Measurements from ENCODE around the gene MAPK7.

Gene MAPK7

DNA sequence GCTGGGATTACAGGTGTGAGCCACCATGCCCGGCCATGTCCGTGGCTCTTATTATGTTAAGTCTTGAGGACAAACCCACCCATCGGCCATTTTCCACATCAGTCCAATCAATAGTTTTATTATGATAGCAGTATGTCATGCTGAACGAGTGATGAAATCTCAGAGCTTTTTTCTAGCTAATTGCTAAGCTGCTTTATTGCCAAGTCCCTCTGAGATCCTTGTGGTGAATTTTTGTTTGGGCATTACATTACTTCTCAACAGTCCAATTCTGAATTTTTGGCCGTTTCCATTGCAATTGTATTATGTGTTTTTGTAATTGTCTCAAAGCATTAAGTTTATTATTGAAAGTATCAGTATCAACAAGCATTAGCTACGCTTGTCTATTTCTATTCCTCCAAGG, 43.6 kb downstream of the MAPK7 start:
- TF ChIP-seq, protein P1, sequence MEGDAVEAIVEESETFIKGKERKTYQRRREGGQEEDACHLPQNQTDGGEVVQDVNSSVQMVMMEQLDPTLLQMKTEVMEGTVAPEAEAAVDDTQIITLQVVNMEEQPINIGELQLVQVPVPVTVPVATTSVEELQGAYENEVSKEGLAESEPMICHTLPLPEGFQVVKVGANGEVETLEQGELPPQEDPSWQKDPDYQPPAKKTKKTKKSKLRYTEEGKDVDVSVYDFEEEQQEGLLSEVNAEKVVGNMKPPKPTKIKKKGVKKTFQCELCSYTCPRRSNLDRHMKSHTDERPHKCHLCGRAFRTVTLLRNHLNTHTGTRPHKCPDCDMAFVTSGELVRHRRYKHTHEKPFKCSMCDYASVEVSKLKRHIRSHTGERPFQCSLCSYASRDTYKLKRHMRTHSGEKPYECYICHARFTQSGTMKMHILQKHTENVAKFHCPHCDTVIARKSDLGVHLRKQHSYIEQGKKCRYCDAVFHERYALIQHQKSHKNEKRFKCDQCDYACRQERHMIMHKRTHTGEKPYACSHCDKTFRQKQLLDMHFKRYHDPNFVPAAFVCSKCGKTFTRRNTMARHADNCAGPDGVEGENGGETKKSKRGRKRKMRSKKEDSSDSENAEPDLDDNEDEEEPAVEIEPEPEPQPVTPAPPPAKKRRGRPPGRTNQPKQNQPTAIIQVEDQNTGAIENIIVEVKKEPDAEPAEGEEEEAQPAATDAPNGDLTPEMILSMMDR (IDR thresholded peaks at IDR 0.05; ENCODE audit: low read depth, low read length), result no peak

DNA sequence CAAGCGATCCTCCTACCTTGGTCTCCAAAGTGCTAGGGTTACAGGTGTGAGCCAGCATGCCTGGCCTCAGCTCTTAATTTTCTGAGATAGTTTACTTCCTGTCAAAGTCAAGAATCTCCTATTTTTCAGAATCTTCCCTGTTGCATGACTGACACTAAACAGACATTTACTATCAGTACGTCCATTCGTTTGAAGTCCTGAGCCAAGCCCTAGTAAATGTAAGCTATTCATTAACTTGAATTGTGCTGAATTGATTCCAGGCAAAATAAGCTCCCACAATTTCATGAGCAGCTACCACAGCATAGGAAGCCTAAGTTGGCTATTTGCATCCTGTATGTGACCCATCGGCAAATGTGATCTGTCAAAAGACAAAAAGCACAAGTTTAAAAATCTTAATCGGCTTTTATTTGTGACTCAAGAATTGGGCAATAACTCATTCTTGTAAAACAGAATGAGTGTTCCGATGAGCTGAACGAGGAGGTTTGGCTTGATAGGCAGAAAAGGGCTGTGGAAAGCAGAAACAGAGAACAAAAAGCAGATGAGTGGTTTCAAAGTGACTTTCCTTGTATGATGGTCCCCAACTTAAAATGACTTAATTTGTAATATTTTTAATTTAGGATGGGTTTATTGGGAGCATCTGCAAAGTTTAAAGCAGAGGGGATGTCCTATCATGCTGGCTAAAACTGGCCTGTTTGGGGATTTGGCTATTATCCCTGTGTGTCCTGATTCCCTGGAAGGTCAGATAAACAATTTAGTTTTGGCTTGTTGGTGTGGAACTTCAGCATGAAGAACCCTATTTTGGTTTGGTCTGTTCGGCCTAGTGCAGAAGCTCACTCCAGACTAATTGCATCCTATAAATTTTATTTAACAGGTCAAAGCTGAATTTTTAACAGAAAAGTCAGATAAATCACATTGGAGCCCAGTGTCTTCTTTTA, 46.9 kb downstream of the MAPK7 start:
- DNase-seq (ENCODE audit: low read depth, low spot score), result no peak
- H3K4me3 ChIP-seq (ENCODE audit: low read depth, low read length), result no peak overlapping the region
- TF ChIP-seq, protein P1 (IDR thresholded peaks at IDR 0.05; ENCODE audit: low read depth, low read length), result no peak
- in situ Hi-C loops (cut with HindIII; ENCODE audit: low sequenced_read_pairs), result no loop called here

More for the DNA sequence above, 43.6 kb downstream of the MAPK7 start:
- H3K4me3 ChIP-seq (ENCODE audit: low read depth, low read length), result no peak overlapping the region
- DNase-seq (ENCODE audit: low read depth, low spot score), result no peak
- in situ Hi-C loops (cut with HindIII; ENCODE audit: low sequenced_read_pairs), result no loop called here

DNA sequence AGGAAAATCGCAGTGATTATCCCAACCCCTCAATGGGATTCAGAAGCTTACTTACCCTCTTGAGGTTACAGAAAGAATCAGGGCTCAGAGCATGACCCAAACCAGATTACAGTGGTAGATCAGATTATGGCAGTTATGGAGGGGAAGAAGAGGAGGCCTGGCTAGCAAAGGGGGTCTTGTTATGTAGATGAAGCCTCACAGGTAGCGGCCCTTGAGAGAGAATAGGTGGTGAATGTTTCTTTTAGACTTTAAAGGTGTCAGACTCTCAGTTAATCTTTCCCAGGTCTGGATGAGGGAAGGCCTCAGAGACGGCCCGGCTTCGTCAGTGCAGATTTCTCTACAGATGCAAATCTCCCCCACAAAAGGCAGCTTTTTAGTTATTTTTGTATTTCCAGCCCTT, 48.3 kb downstream of the MAPK7 start:
- H3K4me3 ChIP-seq (ENCODE audit: low read depth, low read length), result no peak overlapping the region
- TF ChIP-seq, protein P1 (IDR thresholded peaks at IDR 0.05; ENCODE audit: low read depth, low read length), result no peak
- DNase-seq (ENCODE audit: low read depth, low spot score), result no peak
- in situ Hi-C loops (cut with HindIII; ENCODE audit: low sequenced_read_pairs), result no loop called here

DNA sequence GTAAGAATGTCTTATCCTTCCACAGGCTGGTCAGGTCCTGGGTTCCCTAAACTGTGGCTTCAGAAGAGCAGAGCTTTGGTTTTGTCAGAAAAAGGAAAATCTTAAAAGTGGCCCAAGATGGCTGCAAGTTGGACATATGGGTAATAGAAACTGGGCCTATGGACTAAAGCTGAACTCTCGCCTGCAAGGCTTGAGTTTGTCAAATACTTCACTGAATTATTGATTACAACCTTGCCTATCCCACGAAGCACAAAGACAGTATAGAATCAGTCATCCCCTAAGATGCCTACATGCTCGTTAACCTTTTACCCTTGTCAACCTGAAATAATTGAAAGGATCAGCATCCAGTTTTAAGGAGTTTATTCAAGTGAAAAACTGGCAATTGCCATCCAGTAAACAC, 53.4 kb downstream of the MAPK7 start:
- no peak overlapping the region for H3K4me3 ChIP-seq (ENCODE audit: low read depth, low read length)
- in situ Hi-C loops (cut with HindIII; ENCODE audit: low sequenced_read_pairs), result no loop called here
- TF ChIP-seq, protein P1 (IDR thresholded peaks at IDR 0.05; ENCODE audit: low read depth, low read length), result no peak
- no peak for DNase-seq (ENCODE audit: low read depth, low spot score)
